Activated CD4-positive, alpha-beta T cell treated with anti-CD3 and anti-CD28 coated beads, Interleukin-2, amount 50 U/mL, for 16 hours (primary cell): Measurements from ENCODE around the gene SDC1.

Experiments used
- DNase-seq: peaks from one replicate; pipeline ENCODE4 v3.0.0-alpha.2; 2020

Gene SDC1

DNA sequence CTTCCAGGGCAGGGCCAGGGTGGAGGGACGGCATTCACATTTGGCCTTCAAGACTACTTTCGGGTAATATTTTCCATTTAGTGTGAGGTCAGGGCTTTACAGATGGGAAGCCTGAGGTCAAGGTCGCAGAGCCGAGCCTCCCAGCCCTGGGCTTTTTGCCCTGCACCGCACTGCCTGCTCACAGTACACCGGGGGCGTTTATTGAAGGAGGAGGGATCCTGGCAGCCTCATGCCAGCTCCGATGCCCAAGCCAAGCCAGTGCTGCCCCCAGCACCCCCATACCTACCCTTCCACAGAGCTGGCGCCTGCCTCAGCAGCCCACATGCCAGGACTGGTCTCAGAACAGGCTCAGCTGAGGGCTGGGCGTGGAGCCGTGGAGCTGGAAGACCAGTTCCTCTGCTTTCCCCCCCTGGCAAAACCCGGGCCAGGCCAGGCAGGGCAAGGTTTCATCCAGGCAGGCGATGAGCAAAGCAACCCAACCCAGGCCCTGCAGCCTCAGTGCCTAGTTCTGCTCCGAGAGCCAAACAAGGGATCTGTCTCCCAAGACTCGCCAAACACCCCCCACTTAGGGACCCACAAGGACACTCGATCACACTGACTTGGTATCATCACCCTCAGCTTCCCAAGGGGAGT is 11.9 kb downstream of the SDC1 start:
- no peak for DNase-seq

- no peak for DNase-seq
Measured at GRCh38 chr2:20212459-20212870, 12.5 kb downstream of the SDC1 start.

- no peak for DNase-seq
Measured at GRCh38 chr2:20211860-20212458, 13.0 kb downstream of the SDC1 start.

DNA sequence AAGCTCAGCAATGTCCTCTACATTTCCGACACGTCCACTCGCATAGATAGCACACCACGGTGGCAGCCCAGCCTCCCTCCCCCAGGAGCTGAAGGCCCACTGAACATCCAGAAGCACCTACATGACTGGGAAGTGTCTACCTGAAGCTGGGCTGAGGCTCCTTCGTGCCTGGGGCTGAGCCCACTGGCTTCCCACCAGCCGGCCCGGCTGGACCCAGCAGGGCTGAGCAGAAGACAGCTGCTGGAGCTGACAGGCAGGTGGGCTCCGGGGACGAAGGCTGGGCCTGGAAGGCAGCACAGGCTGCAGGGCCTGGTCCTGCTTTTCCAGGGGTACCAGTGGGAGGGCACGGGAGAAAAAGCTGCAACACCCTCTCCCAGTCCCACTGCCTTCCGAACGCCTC is 13.5 kb downstream of the SDC1 start:
- DNase-seq: no peak

GRCh38 chr2:20210462-20210861 is 14.5 kb downstream of the SDC1 start:
- DNase-seq: no peak

DNA sequence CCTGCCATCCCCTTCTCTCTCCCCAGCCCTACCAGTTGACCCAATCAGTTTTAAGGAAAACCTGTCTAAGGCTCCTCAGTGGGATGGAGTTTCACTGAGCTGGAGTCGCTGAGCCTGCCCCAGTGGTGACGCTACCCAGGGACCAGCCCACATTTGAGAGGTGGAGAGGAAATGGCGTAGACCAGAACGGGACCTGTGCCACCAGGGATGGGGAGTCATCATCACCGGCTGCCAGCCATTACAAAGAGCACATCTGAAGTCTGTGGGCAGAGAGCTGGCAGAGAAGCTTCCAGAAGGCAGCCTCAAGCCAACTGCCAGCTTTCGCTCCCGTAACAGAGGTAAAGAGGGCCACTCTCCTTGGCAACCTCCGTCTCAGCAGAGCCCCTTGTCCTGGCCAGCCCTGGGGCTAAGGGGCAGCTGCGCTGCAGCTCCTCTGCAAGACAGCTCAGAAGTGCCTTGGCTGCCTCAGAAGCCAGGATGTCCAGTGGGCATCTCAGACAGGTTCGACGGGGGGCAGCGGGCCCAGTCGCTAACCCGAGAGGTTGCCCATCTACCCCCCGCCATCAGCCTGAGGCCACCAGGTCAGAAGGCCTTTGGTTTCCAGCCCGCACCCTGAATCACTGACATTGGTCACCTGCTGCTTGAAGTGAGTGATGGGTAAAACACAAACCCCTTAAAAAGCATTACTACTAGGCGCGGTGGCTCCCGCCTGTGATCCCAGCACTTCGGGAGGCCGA is 15.4 kb downstream of the SDC1 start:
- DNase-seq: no peak

- no peak for DNase-seq
Measured at GRCh38 chr2:20208476-20208859, 16.5 kb downstream of the SDC1 start.

DNA sequence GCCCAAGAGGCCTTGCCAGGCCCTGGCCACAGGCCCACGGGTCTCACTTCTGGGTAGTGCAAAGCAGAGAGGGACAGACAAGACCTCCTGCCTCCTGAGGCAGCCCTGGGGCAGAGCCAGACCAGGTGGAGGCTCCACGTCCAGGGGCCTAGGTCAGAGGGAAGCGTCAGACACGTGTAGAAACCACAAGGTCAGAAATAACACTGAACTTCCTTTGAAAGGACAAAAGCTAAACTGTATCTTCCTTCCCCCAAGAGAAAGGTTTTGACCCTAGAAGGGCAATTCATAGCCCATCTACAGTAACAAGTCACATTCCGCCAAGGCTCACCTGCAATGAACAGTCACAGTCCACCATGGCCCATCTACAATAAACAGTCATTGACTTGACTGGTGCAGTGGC is 17.9 kb downstream of the SDC1 start:
- no peak for DNase-seq

- no peak for DNase-seq
Measured at GRCh38 chr2:20205915-20206524, 18.9 kb downstream of the SDC1 start.

GRCh38 chr2:20205069-20205468 is 19.9 kb downstream of the SDC1 start:
- DNase-seq: no peak

DNA sequence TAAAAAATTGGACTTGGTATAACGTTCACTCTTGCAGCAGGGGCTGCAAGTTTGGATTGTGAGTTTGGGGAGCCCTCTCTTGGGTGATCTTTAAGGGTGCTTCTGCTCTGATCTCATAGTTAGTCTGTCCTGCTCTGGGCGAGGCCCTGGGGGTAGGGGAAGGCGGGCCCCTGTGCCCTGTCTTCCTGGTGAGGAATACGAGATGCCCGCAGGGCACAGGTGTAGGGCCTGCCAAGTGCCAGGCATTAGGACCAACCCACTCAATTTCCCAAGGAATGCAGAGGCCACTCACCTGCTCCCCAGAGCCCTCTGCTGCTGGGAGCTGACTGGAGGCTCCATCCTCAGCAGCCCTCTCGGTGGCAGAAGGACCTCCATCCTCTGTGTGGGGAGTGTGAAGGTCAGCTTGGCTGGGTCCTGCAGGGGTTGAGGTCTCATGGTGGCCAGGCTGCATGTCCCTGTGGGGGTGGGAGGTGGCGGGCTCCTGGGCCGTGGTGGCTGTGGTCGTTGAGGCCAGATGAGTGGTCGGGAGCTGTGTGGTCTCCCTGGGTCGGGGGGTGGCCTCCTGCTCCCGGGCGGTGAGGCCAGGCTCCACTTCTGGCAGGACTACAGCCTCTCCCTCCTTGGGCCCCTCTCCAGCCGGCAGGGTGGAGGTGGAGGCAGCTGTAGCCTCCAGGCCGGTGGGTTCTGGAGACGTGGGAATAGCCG is 21.3 kb downstream of the SDC1 start:
- DNase-seq: no peak

GRCh38 chr2:20203072-20203471 is 21.9 kb downstream of the SDC1 start:
- no peak for DNase-seq

DNA sequence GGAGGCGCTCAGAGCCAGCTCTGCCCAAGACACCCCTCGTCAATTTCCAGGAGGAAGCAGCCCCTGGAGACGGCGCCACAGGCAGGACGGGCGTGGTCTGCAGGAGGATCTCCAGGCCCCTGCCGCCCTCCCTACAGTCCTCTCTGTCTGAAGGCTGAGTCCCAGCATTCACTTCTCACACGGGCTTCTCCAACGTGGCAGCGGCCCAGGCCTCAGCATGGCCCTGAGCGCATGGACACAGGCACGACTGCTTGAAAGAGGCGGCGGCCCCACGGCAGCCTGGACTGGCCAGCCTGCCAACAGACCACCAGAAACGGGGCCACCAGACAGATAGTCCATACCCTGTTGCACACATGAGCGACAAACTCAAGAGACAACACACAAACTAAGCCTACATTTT is 23.3 kb downstream of the SDC1 start:
- DNase-seq: no peak

DNA sequence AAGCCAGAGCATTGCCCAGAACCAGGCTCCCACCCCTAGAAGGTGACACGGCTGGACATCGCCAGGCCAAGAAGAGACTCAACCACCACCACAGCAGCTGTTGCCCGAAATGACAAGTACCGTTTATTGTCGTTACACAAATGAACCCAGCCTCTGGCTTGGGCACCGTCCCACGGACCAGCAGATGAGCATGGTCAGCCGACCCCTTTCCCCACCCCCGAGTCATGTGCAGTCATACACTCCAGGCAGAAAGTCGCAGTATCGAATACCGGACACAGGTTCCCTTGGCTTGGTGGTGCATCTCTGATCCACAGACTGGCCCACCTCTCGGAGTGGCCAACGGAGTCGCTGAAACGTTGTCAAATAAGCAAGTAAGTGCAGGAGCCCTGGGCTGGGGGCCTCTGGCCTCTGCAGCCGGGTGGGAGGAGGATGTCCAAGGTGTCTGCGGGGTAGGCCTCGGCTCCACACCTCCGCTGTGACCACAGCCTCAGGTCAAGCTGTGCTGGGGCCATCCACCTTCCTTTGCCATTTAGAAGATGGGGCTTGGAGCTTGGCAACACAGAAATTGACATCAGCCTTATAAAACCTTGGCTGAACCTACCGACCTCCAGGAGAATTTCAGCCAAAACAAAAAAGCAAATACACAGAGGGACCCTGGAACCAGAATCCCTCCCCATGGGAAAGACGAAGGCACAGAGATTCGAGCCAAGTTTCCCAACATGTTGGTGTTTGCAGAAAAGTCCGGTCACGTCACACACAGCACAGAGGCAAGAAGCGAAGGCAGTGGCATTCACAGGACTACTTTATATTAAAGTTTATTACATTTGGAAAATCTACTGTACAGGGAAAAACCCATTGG is 24.0 kb downstream of the SDC1 start:
- no peak for DNase-seq

GRCh38 chr2:20199633-20200270 is 25.2 kb downstream of the SDC1 start:
- DNase-seq: no peak

GRCh38 chr2:20198796-20199632 is 25.9 kb downstream of the SDC1 start:
- no peak for DNase-seq

GRCh38 chr2:20198001-20198400 is 26.9 kb downstream of the SDC1 start:
- no peak for DNase-seq

DNA sequence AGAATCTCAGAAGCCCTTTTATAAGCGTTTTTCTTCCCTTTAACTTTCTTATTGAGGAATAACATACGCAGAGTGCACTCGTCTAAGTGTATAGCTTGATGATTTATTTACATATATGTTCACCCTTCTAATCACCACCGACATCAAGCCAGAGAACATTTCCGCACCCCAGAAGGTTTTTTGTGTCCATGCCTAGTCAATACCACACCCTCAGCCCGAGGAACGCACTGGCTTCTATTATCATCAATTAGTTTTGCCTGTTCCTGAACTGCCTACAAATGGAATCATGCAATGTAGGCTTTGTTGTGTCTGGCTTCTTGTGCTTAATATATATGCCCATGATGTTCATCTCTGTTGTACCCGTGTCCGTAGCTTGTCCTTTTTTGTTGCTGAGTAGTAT is 27.7 kb downstream of the SDC1 start:
- DNase-seq: no peak

DNA sequence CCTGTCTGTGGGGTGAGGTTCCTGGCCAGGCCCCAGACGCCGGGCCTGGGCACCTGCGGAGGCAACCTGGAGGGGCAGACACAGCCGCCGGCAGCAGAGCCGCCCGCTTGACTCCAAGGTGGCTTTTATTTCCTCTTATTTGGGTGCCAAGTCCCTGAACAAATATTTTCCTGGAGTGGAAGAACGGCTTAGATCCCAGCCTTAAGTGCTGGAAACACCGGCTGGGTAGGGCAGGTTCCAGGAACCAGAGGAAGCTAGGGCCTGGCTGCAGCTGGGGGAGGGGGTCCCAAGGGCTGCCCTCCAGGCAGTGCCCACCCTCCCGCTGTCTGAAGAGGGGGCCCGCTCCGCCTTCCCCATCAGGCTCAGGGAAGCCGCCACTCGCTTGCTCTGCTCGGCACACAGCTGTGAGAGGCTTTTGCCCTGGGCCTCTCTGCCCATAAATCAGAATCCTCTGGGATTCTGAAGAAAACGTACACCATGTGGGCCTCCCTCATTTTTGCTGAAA is 28.2 kb downstream of the SDC1 start:
- no peak for DNase-seq

GRCh38 chr2:20196053-20196656 is 28.8 kb downstream of the SDC1 start:
- DNase-seq: no peak
